ENCODE data around the gene ABCB9.

- TF ChIP-seq GATA3 (IDR thresholded peaks at IDR 0.05; ENCODE audit: low read depth, low read length) (no peak), GATA2 (IDR thresholded peaks at IDR 0.05; ENCODE audit: low read depth, low read length) (no peak)
These were observed 24.3 kb upstream of the ABCB9 start for GRCh38 chr12:122990561-122990960.
